GM13977 (cell line): ENCODE data around the gene VPS50.

Experiments
- DNase-seq: peaks from one replicate; pipeline ENCODE4 v3.0.0; 2012; ENCODE audit warnings: low spot score
- CTCF ChIP-seq: IDR thresholded peaks from 2 replicates; pipeline ENCODE4 v1.5.1; 2012; ENCODE audit warnings: mild to moderate bottlenecking, control low read depth; ENCODE audit not compliant: insufficient read depth; ENCODE audit errors: extremely low read depth, missing control alignments
- in situ Hi-C: fragments of 300-500 bp; cut with MboI; formaldehyde crosslinking; loops from one replicate; pipeline ENCODE4 v1.12.0; 2022; ENCODE audit warnings: low sequenced_read_pairs, low pct_unique_long_range_greater_than_20kb, mixed read lengths, inconsistent platforms; ENCODE audit not compliant: unreplicated experiment

VPS50 gene

GRCh38 chr7:93258661-93259060 is 26.5 kb downstream of the VPS50 start:
- no peak for DNase-seq
- in situ Hi-C loops = no loop called here
- no peak for TF ChIP-seq CTCF

- no peak for TF ChIP-seq CTCF
- in situ Hi-C loops = no loop called here
- DNase-seq = no peak
Observed at GRCh38 chr7:93262535-93262934, 30.4 kb downstream of the VPS50 start.

GRCh38 chr7:93265220-93265619 is 33.1 kb downstream of the VPS50 start:
- no peak for TF ChIP-seq CTCF
- in situ Hi-C loops = no loop called here
- DNase-seq = no peak

- DNase-seq = no peak
- TF ChIP-seq CTCF = no peak
- in situ Hi-C loops = no loop called here
Observed at GRCh38 chr7:93279541-93279940, 47.4 kb downstream of the VPS50 start.

- no peak for TF ChIP-seq CTCF
- in situ Hi-C loops = no loop called here
- DNase-seq = no peak
Observed at GRCh38 chr7:93284908-93285307, 52.7 kb downstream of the VPS50 start.

- in situ Hi-C loops = no loop called here
- TF ChIP-seq CTCF = no peak
- no peak for DNase-seq
Observed at GRCh38 chr7:93293229-93293628, 61.1 kb downstream of the VPS50 start.

- TF ChIP-seq CTCF = no peak
- no peak for DNase-seq
- in situ Hi-C loops = no loop called here
Observed at GRCh38 chr7:93298206-93298605, 66.0 kb downstream of the VPS50 start.
